Activated naive CD4-positive, alpha-beta T cell treated with anti-CD3 and anti-CD28 coated beads, Interleukin-2, amount 10 ng/mL, durations not matched to agents 7 days and 5 days (primary cell): ENCODE data around the gene MROH2B.

Experiments used
- CTCF ChIA-PET: fragments of 350-600 bp; sonication (Branson Sonifier 250); formaldehyde crosslinking; loops from one replicate; lab custom pipeline; 2021; ENCODE audit warnings: antibody characterized with exemption; lab: Charles Lee
- DNase-seq: peaks from one replicate; pipeline ENCODE4 v3.0.0-alpha.2; 2020
- H3K27ac Mint-ChIP-seq: one replicate; pipeline ENCODE4 v1.8.0; 2021; ENCODE audit warnings: mild to moderate bottlenecking, moderate library complexity, mixed read lengths
- H3K27me3 Mint-ChIP-seq: one replicate; pipeline ENCODE4 v1.8.0; 2021; ENCODE audit warnings: mild to moderate bottlenecking, mixed read lengths
- H3K36me3 Mint-ChIP-seq: one replicate; pipeline ENCODE4 v1.8.0; 2021; ENCODE audit warnings: mixed read lengths
- H3K4me1 Mint-ChIP-seq: one replicate; pipeline ENCODE4 v1.8.0; 2021; ENCODE audit warnings: mixed read lengths
- H3K4me3 Mint-ChIP-seq: one replicate; pipeline ENCODE4 v1.8.0; 2021; ENCODE audit warnings: mild to moderate bottlenecking, moderate library complexity, mixed read lengths
- H3K9me3 Mint-ChIP-seq: one replicate; pipeline ENCODE4 v1.8.0; 2021; ENCODE audit warnings: mixed read lengths

MROH2B gene

DNA sequence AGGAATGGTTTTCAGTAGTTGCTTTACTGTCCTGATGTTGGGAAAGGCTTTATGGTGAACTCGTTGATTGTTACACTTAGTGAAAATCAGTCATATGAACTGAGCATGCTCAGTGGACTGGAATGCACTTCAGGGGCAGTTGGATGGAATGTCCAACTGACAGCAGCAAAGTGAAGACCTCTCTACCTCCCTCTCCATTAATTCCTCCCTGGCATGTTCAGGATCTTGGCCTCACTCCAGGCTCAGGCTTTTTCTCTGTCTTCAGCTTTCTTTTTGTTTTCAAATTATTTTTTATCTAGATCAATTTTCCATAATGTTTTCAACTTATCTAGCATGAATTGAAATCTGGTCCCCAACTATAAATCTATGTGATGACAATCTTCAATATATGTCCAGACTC is at the start of gene MROH2B:
Gene MROH2B (minus strand): TSS at position 101 of the 400 bp plus-strand sequence. CDS start 490 bp downstream, outside the sequence.
- H3K27ac Mint-ChIP-seq = no peak within 1 kb of the TSS
- no peak within 1 kb of the TSS for H3K4me3 Mint-ChIP-seq
- H3K27me3 Mint-ChIP-seq = no peaks in the 10 kb centered on the region
- no peaks in the 10 kb centered on the region for H3K4me1 Mint-ChIP-seq
- no peak for DNase-seq
- CTCF ChIA-PET = no interaction called here
- H3K36me3 Mint-ChIP-seq = no peaks in the 10 kb centered on the region
- peaks cover 2% of the 10 kb centered on the region for H3K9me3 Mint-ChIP-seq

DNA sequence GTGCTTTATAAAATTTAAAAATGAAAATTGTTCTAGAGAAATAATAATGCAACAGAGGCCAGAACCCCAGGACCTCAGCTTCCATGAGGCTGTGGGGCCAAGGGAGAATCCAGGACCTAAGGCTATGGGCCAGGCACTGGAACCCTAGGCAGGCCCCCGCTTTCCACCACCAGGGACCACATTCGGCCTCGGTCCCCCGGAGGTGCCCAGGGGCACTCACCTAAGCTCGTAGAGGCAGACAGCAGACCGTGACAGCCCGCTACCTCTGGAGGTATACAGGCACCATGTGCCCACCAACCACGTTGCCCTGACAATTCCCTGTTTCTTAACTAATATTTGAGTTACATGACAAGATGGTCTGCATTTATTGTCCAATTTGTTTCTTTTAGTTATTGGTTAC is 49.5 kb upstream of the MROH2B start:
- CTCF ChIA-PET = no interaction called here
- Mint-ChIP-seq H3K36me3 (no peaks in the 10 kb centered on the region), H3K27me3 (no peaks in the 10 kb centered on the region)

DNA sequence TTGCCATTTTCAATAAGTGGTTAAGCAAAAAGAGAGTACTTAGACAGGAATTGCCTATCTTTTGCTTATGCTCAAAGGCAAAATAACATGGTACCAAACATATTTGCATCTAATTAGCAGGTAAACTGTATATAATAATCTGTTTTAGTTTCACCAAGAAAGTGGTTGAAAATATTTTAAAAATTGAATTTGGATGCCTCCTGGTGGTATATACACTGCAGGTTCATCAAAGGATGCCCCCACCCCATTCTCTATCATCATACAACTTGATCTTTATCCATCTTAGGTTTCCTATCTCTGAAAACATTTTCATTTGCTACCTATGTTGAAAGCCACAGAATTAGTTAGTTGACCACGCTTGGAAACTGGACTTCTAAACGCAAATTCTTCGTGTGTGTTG is 47.0 kb upstream of the MROH2B start:
- Mint-ChIP-seq H3K4me1 (no peaks in the 10 kb centered on the region), H3K9me3 (peaks cover 2% of the 10 kb centered on the region), H3K27me3 (no peaks in the 10 kb centered on the region), H3K36me3 (no peaks in the 10 kb centered on the region), H3K27ac (no peak overlapping the region), H3K4me3 (no peak overlapping the region)
- DNase-seq = no peak
- CTCF ChIA-PET = no interaction called here

More for the DNA sequence above, 49.5 kb upstream of the MROH2B start:
- Mint-ChIP-seq H3K4me1 (no peaks in the 10 kb centered on the region), H3K9me3 (peaks cover 2% of the 10 kb centered on the region), H3K27ac (no peak overlapping the region), H3K4me3 (no peak overlapping the region)
- DNase-seq = no peak

DNA sequence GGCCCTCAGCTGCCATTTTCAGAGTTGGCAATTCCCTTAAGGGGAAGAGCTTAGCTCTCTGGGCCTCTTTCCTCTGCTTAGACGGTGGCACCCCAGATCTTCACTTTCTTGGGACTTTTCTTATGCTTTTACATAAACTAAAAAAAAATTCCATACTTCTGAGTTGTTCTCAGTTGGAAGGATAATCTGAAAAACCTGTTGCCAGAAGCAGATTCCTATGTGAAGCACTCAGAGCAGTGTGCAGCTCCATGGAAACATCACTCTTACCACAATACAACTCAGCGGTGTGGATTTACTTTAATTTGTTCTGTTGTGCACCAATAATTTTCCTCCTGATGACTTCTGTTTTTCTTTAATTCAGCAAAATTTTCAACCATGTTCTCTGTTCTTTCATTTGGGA is 44.1 kb upstream of the MROH2B start:
- H3K4me3 Mint-ChIP-seq = no peak overlapping the region
- CTCF ChIA-PET = no interaction called here
- H3K27me3 Mint-ChIP-seq = no peaks in the 10 kb centered on the region
- H3K4me1 Mint-ChIP-seq = no peaks in the 10 kb centered on the region
- H3K9me3 Mint-ChIP-seq = no peaks in the 10 kb centered on the region
- no peak for DNase-seq
- H3K27ac Mint-ChIP-seq = no peak overlapping the region
- H3K36me3 Mint-ChIP-seq = no peaks in the 10 kb centered on the region

DNA sequence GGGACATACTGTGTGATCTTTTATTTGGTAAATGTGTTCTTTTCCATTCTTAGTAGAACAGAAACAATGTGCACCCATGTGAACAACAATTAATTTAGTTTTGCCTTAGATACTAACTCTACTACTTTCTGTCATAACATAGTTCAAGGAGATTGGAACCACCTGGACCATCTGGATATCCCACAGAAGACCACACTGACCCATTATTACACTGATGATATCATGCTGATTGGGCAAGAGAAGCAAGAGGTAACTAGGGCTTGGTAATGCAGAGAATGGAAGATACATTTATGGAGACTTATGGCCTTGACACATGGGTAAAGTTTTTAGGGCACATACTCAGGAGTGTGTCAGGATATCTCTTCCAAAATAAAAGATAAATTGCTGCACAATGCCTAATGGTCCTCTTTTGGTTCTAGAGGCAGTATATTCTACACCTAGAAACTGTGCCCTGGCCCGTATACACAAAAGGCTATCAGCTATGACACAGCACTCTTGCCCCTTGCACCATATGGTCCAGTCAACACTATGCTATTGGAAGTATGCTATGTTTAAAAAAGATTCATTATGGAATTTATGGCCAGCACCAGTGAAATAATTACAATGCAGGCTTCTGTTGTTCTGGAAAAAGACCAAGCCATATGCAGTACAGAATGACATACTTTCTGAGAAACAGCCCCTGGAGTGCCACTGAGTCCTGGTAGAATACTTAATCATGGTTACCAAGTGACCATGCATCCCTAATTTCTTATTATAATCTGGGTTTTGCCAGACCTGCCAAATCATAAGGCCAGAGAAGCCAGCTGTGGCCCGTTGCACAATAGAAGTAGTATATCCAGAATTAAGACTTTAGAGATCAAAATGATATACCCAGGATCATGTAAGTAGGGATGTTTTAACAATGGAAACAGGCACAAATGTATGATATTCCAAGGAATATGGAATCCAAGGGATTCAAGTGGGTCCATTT is 41.6 kb upstream of the MROH2B start:
- no peaks in the 10 kb centered on the region for H3K4me1 Mint-ChIP-seq
- no peaks in the 10 kb centered on the region for H3K27me3 Mint-ChIP-seq
- H3K36me3 Mint-ChIP-seq = no peaks in the 10 kb centered on the region
- no peaks in the 10 kb centered on the region for H3K9me3 Mint-ChIP-seq
- CTCF ChIA-PET = no interaction called here
- H3K27ac Mint-ChIP-seq = no peak overlapping the region
- no peak overlapping the region for H3K4me3 Mint-ChIP-seq
- DNase-seq = no peak

DNA sequence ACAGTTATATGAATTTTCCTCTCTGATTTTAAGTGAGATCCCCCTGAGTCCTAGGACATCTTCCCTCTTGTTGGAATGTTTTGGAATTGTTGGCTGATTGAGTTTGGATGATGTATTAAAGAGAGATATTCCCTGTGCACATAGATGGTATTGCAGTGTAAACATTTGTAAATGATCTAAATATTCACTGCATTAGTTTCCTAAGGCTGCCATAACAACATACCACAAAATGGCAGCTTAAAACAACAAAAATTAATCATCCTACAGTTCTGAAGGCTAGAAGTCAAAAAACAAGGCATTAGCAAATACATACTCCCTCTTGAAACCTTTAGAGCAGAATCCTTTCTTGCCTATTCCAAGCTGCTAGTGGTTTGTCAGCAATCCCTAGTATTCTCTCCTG is 38.0 kb upstream of the MROH2B start:
- Mint-ChIP-seq H3K27me3 (no peaks in the 10 kb centered on the region), H3K36me3 (no peaks in the 10 kb centered on the region), H3K27ac (no peak overlapping the region), H3K9me3 (peaks cover 2% of the 10 kb centered on the region), H3K4me3 (no peak overlapping the region), H3K4me1 (no peaks in the 10 kb centered on the region)
- CTCF ChIA-PET = no interaction called here
- no peak for DNase-seq

DNA sequence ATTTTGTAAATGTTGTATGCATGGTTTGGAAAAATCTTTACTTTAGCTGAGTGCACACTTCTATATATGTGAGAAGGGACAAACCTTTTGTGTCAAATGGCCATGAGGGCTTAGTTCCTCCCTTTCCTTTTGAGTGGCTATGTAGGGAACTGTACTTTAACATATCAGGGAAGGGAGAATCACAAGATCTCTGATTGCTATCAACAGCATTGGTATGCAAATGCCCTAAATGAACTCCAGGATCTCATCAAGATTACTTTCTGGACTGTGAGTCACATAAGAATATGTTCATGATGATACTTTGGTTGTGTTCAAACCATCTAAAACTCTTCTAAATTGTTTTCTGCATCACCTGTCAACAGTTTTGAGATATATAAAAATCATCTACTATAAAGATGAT is 31.2 kb upstream of the MROH2B start:
- no peak overlapping the region for H3K4me3 Mint-ChIP-seq
- H3K9me3 Mint-ChIP-seq = peaks cover 2% of the 10 kb centered on the region
- no peak for DNase-seq
- CTCF ChIA-PET = no interaction called here
- H3K27ac Mint-ChIP-seq = no peak overlapping the region
- no peaks in the 10 kb centered on the region for H3K27me3 Mint-ChIP-seq
- no peaks in the 10 kb centered on the region for H3K36me3 Mint-ChIP-seq
- no peaks in the 10 kb centered on the region for H3K4me1 Mint-ChIP-seq

DNA sequence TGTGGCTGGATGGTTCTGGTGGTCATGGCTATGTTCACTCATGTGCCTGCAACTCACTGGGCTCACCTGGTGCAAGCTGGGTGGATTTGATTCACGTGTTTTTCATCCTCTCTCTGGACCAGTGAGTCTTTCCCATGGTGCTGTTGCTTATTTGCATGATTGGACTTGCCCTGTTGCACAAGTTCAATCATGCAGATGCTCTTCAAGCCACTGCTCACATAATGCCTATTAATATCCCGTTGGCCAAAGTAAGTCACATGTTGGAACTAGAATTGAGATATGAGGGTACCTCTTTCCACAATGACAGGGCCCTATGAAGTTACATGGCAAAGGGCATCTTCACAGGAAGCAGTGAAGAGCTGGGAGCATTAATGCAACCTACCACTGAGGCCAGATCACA is 26.5 kb upstream of the MROH2B start:
- Mint-ChIP-seq H3K36me3 (no peaks in the 10 kb centered on the region), H3K4me3 (no peak overlapping the region), H3K27ac (no peak overlapping the region), H3K9me3 (no peaks in the 10 kb centered on the region), H3K4me1 (no peaks in the 10 kb centered on the region), H3K27me3 (no peaks in the 10 kb centered on the region)
- DNase-seq = no peak
- CTCF ChIA-PET = no interaction called here

DNA sequence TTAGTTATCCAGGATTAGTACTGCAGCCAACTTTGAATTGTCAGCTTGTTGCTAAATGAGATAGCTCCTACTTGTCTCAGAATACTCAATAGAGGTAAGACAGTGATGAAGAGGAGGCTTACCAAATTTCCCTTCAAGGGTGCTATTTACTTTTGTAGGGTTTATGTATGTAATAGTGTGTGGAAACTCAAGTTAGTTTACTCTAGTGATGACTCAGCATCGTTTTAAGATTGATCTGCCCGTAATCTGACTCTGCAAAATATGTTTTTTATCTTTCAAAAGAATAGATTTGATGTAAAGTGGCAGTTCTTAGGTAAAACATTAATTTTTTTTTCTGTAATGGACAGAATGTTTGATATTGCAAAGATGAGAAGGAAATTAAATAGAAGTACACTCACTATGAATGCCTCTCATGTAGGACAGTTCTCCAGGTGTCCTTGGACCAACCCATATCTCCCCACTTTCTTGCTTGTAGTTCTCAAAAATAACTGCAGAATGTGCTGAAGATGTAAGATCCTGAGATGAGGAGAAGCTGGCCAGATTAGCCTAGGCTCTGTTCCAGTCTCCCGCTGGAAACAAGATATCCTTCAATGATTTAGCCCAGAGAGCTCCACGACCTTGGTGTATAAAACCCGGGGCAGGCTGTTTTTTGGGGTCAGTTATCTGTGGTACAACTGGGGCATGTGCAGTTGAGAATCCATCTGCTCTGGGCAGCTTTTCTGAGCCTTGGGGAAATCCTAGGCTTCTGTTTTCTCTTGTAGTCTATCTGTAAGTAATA is 24.4 kb upstream of the MROH2B start:
- Mint-ChIP-seq H3K27ac (no peak overlapping the region), H3K4me3 (no peak overlapping the region), H3K9me3 (no peaks in the 10 kb centered on the region), H3K36me3 (no peaks in the 10 kb centered on the region), H3K27me3 (no peaks in the 10 kb centered on the region), H3K4me1 (no peaks in the 10 kb centered on the region)
- CTCF ChIA-PET = no interaction called here
- no peak for DNase-seq

DNA sequence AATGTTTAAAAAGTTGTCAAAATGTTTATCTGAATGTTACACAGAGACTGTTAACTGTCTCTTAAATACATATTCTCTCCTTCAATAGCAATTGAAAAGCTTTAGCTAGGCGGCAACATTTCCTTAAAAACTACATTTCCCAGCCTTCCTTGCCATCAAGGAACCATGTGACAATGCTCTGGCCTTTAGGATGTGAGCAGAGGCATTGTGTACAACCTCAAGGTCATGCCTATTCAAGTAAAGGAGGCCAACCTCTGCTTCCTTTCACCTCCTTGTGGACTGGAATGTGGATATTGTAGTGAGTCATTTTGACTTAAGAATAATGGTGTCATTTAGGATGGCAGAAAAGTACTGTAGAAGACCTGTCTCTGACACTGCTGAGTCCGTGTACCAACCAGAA is 23.7 kb upstream of the MROH2B start:
- Mint-ChIP-seq H3K27me3 (no peaks in the 10 kb centered on the region), H3K27ac (no peak overlapping the region), H3K4me1 (no peaks in the 10 kb centered on the region), H3K9me3 (peaks cover 1% of the 10 kb centered on the region), H3K36me3 (no peaks in the 10 kb centered on the region), H3K4me3 (no peak overlapping the region)
- CTCF ChIA-PET = no interaction called here
- no peak for DNase-seq

DNA sequence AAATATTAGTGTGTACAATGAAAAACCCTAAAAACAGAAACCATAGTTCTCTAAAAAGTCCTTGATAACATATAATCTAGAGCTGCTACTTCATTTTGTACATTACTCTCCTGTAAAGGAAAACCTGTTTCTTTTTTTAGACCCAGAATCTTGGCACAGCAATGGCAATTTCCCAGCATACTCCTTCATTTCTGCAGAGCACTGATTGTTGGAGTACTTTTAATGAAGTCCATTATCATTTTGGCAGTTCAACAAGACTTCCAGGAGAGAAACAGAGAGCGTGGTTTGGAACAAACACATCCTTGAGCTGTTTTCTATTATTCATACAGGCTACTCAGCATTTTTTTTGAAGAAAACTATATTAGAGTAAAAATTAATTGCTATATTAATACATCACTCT is 22.7 kb upstream of the MROH2B start:
- H3K36me3 Mint-ChIP-seq = no peaks in the 10 kb centered on the region
- H3K4me1 Mint-ChIP-seq = no peaks in the 10 kb centered on the region
- H3K27ac Mint-ChIP-seq = no peak overlapping the region
- DNase-seq = no peak
- H3K4me3 Mint-ChIP-seq = no peak overlapping the region
- H3K9me3 Mint-ChIP-seq = peaks cover 1% of the 10 kb centered on the region
- H3K27me3 Mint-ChIP-seq = no peaks in the 10 kb centered on the region
- CTCF ChIA-PET = no interaction called here

DNA sequence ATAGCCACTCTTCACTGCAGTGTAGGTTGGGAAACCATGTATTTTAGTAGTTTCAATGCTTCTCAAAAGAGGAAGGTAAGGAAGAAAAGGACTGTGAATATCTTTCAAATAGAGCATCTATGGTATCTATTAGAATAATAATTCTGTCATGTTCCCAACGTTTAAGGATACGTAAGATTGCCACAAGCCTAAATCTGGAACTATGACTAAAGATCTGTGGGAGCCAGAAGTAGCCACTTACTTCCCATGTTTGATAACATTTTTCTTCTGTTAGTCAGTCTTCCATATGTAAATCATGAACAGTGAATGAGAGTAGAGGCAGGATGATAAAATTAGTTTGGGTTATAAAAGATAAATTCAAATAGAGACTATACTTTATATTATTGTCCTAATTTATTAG is 16.3 kb upstream of the MROH2B start:
- Mint-ChIP-seq H3K4me3 (no peak overlapping the region), H3K36me3 (no peaks in the 10 kb centered on the region), H3K4me1 (no peaks in the 10 kb centered on the region), H3K27me3 (no peaks in the 10 kb centered on the region), H3K27ac (no peak overlapping the region), H3K9me3 (peaks cover 1% of the 10 kb centered on the region)
- CTCF ChIA-PET = no interaction called here
- no peak for DNase-seq

DNA sequence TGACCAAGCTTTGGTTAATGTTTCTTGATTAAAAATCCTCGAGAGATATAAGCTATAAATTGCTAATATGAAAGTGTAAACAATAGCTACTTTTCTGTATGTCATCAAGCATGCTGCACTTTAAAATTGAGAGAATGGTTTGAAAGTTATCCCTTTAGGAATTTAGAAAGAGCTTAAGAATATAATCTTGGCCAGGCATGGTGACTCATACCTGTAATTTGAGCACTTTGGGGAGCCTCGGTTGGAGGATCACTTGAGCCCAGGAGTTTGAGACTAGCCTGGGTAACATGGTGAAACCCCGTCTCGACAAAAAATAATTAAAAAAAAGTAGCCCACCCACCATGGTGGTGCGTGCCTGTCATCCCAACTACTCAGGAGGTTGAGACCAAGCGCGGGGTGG is 12.2 kb upstream of the MROH2B start:
- no peak for DNase-seq
- no peaks in the 10 kb centered on the region for H3K27me3 Mint-ChIP-seq
- no peaks in the 10 kb centered on the region for H3K4me1 Mint-ChIP-seq
- H3K9me3 Mint-ChIP-seq = peaks cover 4% of the 10 kb centered on the region
- no peak overlapping the region for H3K27ac Mint-ChIP-seq
- no peak overlapping the region for H3K4me3 Mint-ChIP-seq
- H3K36me3 Mint-ChIP-seq = no peaks in the 10 kb centered on the region
- CTCF ChIA-PET = no interaction called here

DNA sequence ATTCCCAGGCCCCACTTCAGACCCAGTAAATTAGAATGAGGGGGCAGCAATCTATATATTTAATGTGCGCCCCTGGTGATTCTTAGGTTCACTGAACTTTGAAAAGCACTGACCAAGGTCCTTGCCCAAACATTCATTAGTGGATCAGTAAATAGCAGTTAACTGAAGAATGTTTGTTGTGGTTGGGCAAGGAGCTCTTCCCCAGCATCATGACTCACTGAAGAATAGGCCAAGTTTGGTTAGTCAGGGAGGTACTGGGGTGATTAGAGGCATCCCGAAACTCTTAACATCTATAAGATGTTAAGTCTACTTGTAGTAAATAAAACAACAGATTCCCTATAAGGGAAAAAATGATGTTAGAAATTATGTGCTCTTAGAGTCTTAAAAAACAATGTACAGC is 833 bp upstream of the MROH2B start:
- no peak for DNase-seq
- no peak overlapping the region for H3K4me3 Mint-ChIP-seq
- no peaks in the 10 kb centered on the region for H3K4me1 Mint-ChIP-seq
- H3K27ac Mint-ChIP-seq = no peak overlapping the region
- H3K36me3 Mint-ChIP-seq = no peaks in the 10 kb centered on the region
- H3K9me3 Mint-ChIP-seq = peaks cover 2% of the 10 kb centered on the region
- H3K27me3 Mint-ChIP-seq = no peaks in the 10 kb centered on the region
- CTCF ChIA-PET = no interaction called here
